ENCODE data around the gene DMKN. TPM values are rescaled to one million over a fixed set of nuclear protein-coding genes. Genes with fewer than 3 reads are reported as not detected.
A peak's percentile ranks its signal among the peaks of the same experiment; 100 is the strongest.

DMKN gene
- total and polyA plus RNA-seq, 9 of the 15 experiments (the other 6 are each of a cell fraction or from before 2014, with no cell fraction given) = 0.36 to 0.53 TPM; not detected in 7

GRCh38 chr19:35509018-35509652, 4.3 kb downstream of the DMKN start:
- H3K4me3 ChIP-seq = no peak overlapping the region
- H3K9me3 ChIP-seq (replicated peaks; ENCODE audit: control insufficient read depth, insufficient read depth, low read depth, low read length) = no peaks in the 10 kb centered on the region
- POLR2A ChIA-PET = interaction anchor here (1.0 kb wide), 2 partner anchors 10 to 14 kb away, joined by 3 read pairs; no protein-coding TSS in a partner anchor
- peaks cover 0 to 31% of the 10 kb centered on the region in 2 experiments; a peak in 3 of 5 replicates for H3K4me1 ChIP-seq (replicated peaks in 1 of 2; ENCODE audit: control insufficient read depth in 2 of 2, insufficient read depth in 2 of 2, low read length in 2 of 2)
- no peaks in the 10 kb centered on the region for H3K79me2 ChIP-seq (ENCODE audit: control insufficient read depth, insufficient read depth, low read length)
- peaks cover 66 to 90% of the 10 kb centered on the region in 2 experiments for H3K27me3 ChIP-seq (ENCODE audit: control insufficient read depth in 2 of 2, insufficient read depth in 2 of 2, low read length in 2 of 2)
- peak; percentile 29; the same call in 2 of the 3 replicates for ATAC-seq
- H3K36me3 ChIP-seq (ENCODE audit: control insufficient read depth, insufficient read depth, low read length) = no peaks in the 10 kb centered on the region
- intact Hi-C loops (cut with micrococcal nuclease) (no loop called here), in situ Hi-C loops (cut with MboI) (no loop called here)
- no peak overlapping the region for H2AFZ ChIP-seq (ENCODE audit: low read depth, low read length)
- FAIRE-seq = peak; percentile 58
- no peak overlapping the region for H3K4me2 ChIP-seq (ENCODE audit: insufficient read depth, low read length)
- 6% methylated on average over 12 of the region's 12 CpGs for WGBS (ENCODE audit: insufficient coverage, low coverage, missing lambda C conversion rate)
- no peak overlapping the region for H3K9ac ChIP-seq (ENCODE audit: insufficient read depth in 1 of 2, low read depth in 2 of 2, low read length in 2 of 2)
- BruUV-seq (replicated peaks) = no TSS peak
- peaks cover 2% of the 10 kb centered on the region for H3K9me1 ChIP-seq (ENCODE audit: control insufficient read depth, insufficient read depth, low read length)
- no peak for TF ChIP-seq SMAD4 (CRISPR knock-in tag; conservative IDR thresholded peaks at IDR 0.05)
- TF ChIP-seq L3MBTL2 (IDR thresholded peaks at IDR 0.05) = peak; percentile 48; the same call in 1 of the 2 replicates
- no peak for TF ChIP-seq PREB (CRISPR knock-in tag; IDR thresholded peaks at IDR 0.05)
- TF ChIP-seq SMARCA4 (IDR thresholded peaks at IDR 0.05) = no peak
- TF ChIP-seq CBFA2T2 (conservative IDR thresholded peaks at IDR 0.05) = no peak
- peak in 1 of 2 experiments; percentile 63 for TF ChIP-seq E2F6 (IDR thresholded peaks at IDR 0.05; ENCODE audit: borderline replicate concordance in 1 of 2, extremely low read depth in 1 of 2, insufficient read depth in 1 of 2, insufficient read length in 1 of 2, low read depth in 1 of 2, low read length in 1 of 2, poor library complexity in 1 of 2, severe bottlenecking in 1 of 2)
- peak; percentile 48 for TF ChIP-seq CBX2 (IDR thresholded peaks at IDR 0.05; ENCODE audit: insufficient read depth, low read length, poor library complexity, severe bottlenecking)
- TF ChIP-seq ZBTB26 (CRISPR knock-in tag; IDR thresholded peaks at IDR 0.05) = no peak
- TF ChIP-seq USF2 (CRISPR knock-in tag; IDR thresholded peaks at IDR 0.05) = peak; percentile 37
- no peak for TF ChIP-seq ZNF589 (CRISPR knock-in tag; IDR thresholded peaks at IDR 0.05; ENCODE audit: low read depth)
- TF ChIP-seq CGGBP1 (CRISPR knock-in tag; IDR thresholded peaks at IDR 0.05) = no peak
- peaks cover 22% of the 10 kb centered on the region for H4K20me1 ChIP-seq (replicated peaks; ENCODE audit: control insufficient read depth, insufficient read depth, low read length)
- CTCF ChIA-PET (ENCODE audit: low intra/inter-chr PET ratio) = interaction anchor here (1.1 kb wide), 1 partner anchor 208 kb away, joined by 3 read pairs; the partner anchor contains the start of gene KMT2B
- no peak overlapping the region for H3K27ac ChIP-seq (ENCODE audit: extremely low read depth, low read depth, low read length)
- DNase-seq (ENCODE audit: extremely low read depth in 1 of 4, low spot score in 3 of 4) = peak in 2 of 4 experiments; percentile 32 to 37
